ENCODE results near the gene DOC2A.
A peak's percentile ranks its signal among the peaks of the same experiment; 100 is the strongest.

DOC2A gene

DNA sequence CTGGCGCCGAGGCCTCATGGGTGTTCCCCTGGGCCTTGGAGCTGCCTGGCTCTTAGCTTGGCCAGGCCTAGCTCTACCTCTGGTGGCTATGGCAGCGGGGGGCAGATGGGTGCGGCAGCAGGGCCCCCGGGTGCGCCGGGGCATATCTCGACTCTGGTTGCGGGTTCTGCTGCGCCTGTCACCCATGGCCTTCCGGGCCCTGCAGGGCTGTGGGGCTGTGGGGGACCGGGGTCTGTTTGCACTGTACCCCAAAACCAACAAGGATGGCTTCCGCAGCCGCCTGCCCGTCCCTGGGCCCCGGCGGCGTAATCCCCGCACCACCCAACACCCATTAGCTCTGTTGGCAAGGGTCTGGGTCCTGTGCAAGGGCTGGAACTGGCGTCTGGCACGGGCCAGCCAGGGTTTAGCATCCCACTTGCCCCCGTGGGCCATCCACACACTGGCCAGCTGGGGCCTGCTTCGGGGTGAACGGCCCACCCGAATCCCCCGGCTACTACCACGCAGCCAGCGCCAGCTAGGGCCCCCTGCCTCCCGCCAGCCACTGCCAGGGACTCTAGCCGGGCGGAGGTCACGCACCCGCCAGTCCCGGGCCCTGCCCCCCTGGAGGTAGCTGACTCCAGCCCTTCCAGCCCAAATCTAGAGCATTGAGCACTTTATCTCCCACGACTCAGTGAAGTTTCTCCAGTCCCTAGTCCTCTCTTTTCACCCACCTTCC, 23.3 kb downstream of the DOC2A start:
- DNase-seq: no peak

DNA sequence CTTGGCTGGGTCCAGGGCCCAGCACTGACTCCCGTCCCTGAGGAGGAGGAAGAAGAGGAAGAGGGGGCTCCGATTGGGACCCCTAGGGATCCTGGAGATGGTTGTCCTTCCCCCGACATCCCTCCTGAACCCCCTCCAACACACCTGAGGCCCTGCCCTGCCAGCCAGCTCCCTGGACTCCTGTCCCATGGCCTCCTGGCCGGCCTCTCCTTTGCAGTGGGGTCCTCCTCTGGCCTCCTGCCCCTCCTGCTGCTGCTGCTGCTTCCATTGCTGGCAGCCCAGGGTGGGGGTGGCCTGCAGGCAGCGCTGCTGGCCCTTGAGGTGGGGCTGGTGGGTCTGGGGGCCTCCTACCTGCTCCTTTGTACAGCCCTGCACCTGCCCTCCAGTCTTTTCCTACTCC, 23.9 kb downstream of the DOC2A start:
- no peak for DNase-seq

DNA sequence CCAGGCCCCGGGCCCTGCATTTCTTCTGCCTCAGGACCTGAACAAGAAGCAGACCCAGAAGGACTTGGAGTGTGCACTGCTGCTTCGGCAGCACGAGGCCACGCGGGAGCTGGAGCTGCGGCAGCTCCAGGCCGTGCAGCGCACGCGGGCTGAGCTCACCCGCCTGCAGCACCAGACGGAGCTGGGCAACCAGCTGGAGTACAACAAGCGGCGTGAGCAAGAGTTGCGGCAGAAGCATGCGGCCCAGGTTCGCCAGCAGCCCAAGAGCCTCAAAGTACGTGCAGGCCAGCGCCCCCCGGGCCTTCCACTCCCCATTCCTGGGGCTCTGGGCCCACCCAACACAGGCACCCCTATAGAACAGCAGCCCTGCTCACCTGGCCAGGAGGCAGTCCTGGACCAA, 24.6 kb downstream of the DOC2A start:
- no peak for DNase-seq

DNA sequence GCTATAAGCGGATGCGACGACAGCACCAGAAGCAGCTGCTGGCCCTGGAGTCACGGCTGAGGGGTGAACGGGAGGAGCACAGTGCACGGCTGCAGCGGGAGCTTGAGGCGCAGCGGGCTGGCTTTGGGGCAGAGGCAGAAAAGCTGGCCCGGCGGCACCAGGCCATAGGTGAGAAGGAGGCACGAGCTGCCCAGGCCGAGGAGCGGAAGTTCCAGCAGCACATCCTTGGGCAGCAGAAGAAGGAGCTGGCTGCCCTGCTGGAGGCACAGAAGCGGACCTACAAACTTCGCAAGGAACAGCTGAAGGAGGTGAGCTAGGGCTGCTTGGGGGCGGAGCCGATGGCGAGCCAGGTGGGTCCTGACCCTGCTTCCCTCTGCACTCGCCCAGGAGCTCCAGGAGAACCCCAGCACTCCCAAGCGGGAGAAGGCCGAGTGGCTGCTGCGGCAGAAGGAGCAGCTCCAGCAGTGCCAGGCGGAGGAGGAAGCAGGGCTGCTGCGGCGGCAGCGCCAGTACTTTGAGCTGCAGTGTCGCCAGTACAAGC, 25.5 kb downstream of the DOC2A start:
- DNase-seq: no peak

DNA sequence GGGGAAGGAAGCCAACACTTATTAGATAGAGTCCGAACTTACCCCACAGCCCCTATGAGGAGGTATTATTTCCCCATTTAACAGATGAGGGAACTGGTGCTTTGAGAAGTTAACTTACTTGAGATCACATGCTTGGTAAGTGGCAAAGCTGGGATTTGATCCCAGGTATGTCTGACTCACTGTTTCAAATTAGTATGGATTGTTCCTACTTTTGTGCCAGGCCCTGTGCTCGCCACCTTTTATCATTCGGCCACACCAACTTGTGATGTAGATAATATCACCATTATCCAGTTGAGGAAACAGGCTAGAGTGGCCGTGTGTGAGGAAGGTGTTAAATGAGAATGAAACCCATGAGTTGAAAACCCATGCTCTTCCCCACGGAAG, 26.1 kb downstream of the DOC2A start:
- no peak for DNase-seq

DNA sequence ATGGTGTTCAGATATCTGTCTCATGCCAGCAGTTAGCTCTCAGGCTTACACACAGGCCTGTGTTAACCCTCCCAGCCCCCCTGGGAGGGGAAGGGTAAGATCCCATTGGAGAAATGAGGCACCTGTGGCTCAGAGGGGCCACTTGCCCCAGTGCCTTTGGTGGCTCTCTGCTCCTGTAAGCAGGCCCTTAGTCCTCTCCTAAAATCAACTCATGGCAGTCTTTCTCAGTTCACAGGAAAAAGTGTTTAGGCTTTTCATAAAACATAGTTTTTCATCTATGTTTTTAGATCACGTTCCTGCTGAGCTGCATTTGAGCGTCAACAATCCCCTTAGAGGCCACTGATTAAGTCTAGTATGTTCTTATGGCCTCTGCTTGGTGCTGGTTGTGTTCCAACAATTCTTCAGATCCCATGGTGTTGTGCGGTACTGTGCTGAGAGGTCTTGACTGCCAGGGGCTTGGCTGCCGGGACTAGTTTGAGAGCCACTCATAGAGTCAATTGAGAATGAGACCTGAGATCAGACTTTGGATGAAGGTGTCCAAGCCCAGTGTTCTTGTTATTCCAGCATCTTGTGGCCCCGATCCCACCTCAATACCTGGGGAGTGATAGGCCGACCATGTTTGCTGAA, 26.6 kb downstream of the DOC2A start:
- DNase-seq: no peak

DNA sequence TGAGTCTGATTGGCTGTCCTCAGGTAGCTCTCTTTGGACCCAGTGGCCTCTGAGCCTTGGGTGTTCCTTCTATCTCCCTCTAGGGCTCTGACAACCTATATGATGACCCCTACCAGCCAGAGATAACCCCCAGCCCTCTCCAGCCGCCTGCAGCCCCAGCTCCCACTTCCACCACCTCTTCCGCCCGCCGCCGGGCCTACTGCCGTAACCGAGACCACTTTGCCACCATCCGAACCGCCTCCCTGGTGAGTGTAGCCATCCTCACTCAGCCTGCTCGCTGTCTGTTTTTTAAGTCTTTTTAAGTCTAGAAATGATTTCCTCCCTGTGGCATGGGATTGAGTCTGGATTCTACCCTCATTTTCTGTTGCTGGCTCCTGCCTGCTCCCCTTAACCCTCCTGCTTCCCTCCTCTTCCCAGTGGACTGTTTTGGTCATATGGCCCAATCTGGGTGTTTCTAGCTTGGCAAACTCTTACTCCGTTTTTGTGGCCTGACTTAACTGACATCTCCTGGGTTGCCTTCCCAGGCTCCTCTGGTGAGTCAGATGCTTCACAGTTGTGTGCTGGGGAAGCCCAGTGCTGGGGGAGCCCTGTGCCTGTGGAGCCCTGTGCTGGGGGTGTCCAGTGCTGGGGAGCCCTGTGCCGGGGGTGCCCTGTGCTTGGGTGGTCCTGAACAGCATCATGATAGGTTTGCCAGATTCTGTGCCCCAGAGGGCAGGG, 27.2 kb downstream of the DOC2A start:
- DNase-seq: no peak

DNA sequence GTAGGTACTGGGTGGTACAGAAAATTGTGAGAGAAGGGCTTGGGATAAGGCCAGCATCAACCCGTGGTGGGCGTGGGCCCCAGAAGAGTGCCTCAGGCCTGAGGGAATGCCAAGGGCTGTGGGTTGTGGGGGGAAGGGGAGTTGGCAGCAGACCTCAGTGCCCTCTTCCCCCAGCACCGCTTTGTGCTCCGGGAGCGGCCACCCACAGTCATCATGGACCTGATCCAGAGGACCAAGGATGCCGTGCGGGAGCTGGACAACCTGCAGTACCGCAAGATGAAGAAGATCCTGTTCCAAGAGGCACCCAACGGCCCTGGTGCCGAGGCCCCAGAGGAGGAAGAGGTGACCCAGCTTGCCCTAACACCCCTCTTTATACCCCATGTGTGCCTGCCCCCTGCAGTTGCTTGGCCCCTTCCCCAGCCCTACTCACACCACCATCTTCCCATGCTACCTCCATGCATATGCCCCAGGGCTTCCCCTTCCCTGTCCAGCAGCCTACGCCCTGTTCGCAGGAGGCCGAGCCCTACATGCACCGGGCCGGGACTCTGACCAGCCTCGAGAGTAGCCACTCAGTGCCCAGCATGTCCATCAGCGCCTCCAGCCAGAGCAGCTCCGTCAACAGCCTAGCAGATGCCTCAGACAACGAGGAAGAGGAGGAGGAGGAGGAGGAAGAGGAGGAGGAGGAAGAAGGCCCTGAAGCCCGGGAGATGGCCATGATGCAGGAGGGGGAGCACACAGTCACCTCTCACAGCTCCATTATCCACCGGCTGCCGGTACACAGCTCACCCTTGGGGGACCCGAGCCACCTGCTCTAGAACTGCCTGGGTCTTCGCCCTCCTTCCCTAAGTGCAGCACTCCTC, 28.0 kb downstream of the DOC2A start:
- DNase-seq: no peak

DNA sequence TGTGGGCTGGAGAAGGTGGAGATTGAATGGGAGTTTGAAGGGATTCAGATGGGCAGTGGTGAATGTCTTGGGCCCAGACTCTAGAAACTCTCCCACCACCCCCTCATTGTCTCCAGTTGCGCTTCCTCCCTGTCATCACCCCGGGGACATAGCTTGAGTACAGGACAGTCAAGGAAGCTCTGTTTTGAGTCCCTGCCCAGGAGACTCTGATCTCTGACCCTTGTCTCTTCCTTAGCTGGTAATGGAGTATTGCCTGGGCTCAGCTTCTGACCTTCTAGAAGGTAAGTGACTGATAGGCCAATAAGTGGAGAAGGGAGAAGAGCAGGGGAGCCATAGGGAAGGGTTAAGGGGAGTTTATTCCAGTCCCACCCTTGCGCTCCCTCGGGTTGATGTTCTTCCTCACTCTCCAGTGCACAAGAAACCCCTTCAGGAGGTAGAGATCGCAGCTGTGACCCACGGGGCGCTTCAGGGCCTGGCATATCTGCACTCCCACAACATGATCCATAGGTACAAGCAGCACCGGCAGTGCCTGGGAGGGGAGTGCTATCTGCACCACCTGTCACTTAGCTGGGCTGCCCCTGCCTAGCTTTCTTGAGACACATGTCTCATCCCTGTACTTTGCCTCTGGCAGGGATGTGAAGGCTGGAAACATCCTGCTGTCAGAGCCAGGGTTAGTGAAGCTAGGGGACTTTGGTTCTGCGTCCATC, 32.1 kb downstream of the DOC2A start:
- DNase-seq: no peak

DNA sequence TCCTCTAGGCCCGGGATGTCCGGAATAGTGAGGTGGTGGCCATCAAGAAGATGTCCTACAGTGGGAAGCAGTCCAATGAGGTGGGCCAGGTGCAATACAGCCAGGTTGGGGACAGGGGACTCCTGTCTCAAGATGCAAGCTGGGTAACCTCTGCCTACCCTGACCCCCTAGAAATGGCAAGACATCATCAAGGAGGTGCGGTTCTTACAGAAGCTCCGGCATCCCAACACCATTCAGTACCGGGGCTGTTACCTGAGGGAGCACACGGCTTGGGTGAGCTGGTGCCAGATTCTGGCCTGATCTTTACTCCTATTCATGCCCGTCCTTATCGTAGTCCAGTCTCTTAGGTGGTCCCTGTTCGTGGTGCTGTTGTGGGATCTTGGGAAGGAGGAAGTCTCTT, 32.7 kb downstream of the DOC2A start:
- DNase-seq: no peak

DNA sequence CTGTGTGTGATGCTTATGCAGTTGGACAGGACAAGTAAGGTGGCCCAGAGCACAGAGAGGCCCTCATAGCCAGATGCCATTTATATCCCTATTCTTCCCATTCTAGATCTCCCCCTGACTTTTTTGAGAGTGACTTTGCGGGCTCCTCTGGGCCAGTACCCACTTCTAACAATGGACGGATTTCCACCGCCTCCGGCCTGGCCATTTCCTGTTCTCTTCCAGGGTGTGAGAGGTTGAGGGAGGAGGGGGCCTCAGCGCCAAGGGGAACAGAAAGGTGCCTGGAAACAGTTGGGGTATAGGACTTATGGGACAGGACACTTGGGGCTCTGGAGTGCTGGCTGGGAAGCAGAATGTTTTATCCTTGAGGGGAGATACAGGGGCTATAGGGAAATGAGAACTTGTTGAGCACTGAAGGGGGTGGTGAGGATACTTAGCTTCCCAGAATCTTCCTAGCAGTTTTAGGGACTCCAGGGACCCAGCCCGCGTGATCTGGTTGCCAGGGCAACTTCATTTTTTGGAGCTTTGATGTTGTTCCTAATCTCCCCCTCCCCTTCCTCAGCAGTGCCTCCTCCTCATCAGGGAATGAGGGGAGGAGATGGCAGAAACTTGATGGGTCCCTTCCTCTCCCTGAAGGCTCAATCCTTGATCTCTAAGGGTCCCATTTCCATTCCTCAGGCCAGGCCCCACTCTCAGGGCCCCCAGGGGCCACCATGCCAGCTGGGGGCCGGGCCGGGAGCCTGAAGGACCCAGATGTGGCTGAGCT, 33.6 kb downstream of the DOC2A start:
- no peak for DNase-seq

DNA sequence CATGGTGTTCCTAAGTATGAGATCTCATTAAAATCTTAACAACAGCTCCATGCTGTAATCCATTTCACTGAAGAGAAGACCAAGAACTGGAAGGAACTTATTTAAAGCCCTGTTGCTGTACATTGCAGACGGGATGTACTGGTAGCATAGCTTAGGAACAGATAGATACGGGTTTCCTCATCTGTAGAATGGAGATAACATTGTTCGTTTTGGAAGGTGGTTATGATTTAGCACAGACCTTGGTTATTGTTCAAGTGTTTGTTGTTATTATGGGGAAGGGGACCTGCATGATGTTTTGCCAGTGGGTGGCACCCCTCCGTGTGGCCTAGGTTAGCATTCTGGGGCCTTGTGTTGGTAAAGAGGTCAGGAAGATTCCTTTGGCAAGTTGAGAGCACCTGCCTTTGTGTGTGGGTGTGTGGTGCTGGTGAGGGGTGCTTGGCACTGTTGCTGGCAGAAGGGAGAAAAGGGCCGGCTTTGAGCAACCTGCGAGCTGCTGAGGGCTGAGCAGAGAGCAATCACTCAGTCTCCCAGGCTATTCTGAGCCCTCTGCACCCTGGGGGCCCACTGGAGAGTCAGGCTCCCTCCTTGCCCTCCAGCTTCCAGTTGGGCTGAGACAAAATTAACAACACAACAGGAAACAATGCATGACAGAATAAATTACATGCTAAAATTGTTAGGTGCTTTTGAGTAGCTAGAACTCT, 34.9 kb downstream of the DOC2A start:
- no peak for DNase-seq

DNA sequence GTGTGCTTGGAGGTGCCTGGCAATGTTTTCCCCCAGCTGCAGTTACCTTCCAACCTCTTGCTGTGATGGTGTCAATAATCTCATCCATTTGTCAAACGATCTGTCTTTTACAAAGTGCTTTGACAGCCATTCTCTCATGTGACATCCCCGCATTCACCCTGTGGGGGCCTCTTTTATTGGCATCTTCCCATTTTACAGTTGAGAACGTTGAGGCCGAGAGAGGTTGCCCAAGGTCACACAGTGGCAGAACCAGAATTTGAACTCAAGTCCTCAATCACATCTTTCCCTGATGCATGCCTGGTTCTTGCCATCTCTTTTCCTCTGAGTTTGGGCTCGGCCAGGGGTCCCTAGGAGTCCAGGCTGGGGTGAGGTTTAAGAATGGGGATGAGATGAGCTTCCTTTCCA, 35.7 kb downstream of the DOC2A start:
- DNase-seq: no peak

DNA sequence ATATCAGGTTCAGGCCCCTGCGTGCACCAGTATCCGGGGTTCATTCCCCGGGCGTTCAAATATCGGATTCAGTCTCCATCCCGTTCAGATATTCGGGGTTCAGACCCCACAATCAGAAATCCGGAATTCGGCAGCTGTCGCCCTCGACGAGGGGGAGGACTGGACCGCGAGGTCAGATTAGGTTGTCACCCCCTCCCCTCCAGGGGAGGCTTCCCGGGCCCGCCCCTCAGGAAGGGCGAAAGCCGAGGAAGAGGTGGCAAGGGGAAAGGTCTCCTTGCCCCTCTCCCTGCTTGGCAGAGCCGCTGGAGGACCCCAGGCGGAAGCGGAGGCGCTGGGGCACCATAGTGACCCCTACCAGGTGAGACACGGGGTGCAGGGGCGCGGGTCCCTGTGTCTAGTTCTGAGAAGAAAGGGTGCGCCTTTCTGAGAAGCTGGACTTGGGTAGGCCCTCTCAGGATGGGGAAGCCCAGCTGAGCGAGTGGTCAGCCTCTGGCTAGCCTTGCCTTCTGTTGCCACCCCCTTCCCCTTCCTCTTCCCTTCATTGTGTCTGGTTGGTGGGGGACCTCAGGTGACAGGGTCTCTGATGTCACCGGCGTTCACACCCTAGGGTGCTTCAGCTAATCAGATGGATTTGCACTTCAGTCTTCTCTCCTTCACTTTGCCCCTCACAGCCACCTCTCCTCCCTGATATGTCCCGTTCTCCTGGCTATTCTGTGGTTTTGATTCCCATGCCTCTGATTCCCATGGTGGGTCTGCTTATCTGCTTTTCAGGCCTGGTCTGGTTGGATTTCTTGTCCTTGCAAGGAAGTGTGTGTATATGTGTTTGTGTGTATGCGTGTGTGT, 36.3 kb downstream of the DOC2A start:
- no peak for DNase-seq

DNA sequence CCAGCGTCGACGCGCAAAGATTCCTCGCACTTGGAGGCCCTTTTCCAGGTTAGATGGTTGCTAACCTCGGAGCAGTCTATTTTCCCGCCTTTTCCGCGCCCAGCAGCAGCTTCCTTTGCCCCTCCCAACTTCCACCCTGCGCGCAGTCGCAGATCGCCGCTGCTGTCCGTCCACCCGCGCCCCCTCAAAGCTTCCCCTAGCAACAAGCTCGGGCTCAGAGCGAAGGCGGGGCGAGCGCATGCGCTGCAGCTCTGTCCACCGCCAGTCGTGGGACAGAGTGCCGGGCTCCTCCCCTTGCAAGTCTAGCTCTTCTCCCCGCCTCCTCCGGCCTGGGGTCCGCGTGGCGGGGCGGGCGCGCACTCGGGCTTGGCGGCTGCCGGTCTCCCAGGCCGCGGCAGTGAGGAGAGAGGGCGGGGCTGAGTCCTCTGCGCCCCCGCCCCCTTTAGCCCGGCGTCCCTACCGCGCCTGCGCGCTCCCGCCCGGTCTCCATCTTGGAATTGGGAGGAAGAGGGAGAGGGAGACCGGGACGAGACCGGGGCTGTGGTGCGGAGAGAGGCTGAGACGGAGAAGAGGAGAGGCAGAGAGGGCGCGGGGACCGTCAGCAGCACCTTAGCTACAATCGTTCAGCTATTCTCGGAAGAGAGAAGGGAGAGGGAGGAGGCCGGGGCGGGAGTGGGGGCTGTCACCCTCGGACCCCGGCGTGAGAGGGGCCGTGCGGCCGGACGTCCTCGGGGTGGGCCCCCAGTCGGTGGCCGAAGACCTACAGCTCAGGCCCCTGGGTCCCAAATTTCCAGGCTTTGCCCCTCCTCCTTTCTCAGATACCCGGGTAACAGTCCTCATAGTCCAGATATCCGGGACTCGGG, 37.2 kb downstream of the DOC2A start, which contains the start of gene TAOK2:
Gene TAOK2 (plus strand): TSS at position 485 of the 863 bp plus-strand sequence. CDS start 3,905 bp downstream, outside the sequence.
- DNase-seq: peak; percentile 94

DNA sequence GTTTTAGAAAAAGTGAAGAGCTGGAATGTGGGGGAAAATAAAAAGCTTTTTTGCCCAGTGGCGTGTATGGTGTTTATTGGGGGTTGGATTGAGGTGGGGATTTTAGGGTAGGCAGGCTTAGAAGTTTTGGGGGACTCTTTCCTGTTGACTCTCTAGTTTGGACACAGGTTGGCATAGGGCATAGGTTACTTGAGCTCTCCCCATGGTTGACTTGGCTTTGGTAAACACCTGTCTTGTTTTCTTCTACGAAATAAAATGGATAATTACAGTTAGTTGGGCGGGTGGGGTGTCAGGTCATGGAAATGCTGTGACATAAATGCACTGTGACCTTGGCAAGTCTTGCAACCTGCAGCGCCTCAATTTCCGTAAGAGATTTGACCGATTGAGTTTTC, 37.8 kb downstream of the DOC2A start:
- no peak for DNase-seq

DNA sequence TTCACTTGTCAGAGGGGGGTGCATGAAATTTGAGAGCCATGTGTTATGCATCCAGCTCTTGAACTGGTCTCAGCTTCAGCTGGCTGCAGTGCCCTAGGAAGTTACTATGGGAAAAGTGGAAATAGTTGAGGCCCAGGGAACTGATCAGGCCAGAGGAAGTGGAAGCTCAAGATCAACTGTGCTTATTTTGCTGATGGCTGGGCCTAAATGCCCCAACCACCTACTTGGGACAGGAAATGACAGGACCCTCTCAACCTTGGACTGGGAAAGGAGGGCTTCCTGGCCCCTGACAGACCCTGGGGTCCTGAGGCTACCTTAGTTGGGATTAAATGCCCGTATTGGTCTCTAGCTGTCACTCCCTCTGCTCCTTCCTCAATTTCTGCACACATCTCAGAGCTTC, 38.3 kb downstream of the DOC2A start:
- no peak for DNase-seq

DNA sequence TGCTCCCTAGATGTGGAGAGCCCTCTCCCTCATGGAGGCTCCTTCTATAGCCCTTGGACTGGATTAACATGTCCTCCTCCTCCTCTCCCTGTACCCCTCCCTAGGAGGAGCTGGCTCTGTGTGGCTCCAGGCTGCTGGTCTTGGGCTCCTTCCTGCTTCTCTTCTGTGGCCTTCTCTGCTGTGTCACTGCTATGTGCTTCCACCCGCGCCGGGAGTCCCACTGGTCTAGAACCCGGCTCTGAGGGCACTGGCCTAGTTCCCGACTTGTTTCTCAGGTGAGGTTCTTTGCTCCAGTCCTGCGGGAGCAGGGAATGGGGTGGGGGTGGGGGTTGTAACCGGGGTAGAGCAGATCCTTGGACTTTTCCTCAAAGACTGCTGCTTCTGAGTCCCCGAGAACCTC, 39.5 kb downstream of the DOC2A start:
- DNase-seq: no peak

DNA sequence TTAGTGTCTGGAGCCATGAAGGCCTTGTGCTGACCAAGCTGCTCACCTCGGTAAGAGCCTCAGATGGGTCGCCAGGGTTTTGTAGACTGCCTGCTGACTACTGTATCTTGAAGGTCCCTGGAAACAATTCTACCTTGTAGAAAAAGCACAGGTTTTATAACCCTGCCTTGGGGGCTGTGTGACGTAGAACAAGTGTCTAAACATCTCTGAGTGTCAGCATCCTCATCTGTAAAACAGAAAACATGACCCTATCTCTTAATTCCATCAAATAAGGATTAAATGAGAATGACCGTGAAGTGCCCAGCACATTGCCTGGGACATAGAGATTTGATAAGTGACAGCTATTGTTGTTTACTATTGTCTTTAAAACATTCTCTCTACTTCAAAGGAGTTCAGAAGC, 42.6 kb downstream of the DOC2A start:
- no peak for DNase-seq
